ENCODE measurements around the gene JMY. TPM values are rescaled to one million over a fixed set of nuclear protein-coding genes. Genes with fewer than 3 reads are reported as not detected.

JMY gene
- polyA plus RNA-seq, 1 of the 3 experiments (the other 2 are of a cell fraction), result 1.7 TPM

DNA sequence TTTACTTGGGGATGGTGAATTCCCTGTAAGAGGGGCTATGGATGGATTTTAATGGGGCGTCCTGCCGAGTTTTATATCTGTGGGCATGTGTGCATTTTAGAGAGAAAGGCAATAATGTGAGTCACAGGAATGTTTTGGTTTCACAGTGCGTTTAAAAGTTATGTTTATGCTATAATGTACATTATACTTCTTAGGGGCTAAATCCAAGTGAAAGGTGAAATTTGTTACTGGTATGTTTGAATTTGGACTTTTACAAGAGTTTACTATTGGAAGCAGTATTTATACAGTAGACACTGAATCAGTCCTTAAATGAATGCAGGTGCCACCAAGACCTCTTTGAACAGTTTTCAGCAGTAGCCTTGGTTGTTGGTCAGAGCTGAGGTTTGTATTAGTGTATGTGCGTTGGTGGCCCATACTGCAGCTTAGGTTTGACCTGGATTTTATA, 5.6 kb downstream of the JMY start:
- H3K4me1 ChIP-seq (ENCODE audit: control insufficient read depth in 1 of 2, insufficient read depth in 2 of 2, low read depth in 1 of 2, low read length in 1 of 2), result peaks cover 2 to 7% of the 10 kb centered on the region in 2 experiments; a peak in 3 of 4 replicates
- no peaks in the 10 kb centered on the region for H3K9me2 ChIP-seq
- H3K79me2 ChIP-seq (ENCODE audit: insufficient read depth), result peaks cover 70% of the 10 kb centered on the region
- no peaks in the 10 kb centered on the region for H3F3A ChIP-seq (replicated peaks; ENCODE audit: insufficient read depth)
- H3K9ac ChIP-seq, result no peak overlapping the region
- 88% methylated on average over 4 of the region's 4 CpGs for WGBS (ENCODE audit: low lambda C conversion rate)
- TF ChIP-seq RCOR1 (IDR thresholded peaks at IDR 0.05; ENCODE audit: low read length), result no peak
- no peak for TF ChIP-seq MEF2A (IDR thresholded peaks at IDR 0.05; ENCODE audit: borderline replicate concordance, low read depth)
- TF ChIP-seq JUND (IDR thresholded peaks at IDR 0.05), result no peak
- TF ChIP-seq CHD2 (IDR thresholded peaks at IDR 0.05; ENCODE audit: low read length, partially characterized antibody), result no peak
- TF ChIP-seq GATA2 (CRISPR knock-in tag; IDR thresholded peaks at IDR 0.05), result no peak
- TF ChIP-seq, protein P1, sequence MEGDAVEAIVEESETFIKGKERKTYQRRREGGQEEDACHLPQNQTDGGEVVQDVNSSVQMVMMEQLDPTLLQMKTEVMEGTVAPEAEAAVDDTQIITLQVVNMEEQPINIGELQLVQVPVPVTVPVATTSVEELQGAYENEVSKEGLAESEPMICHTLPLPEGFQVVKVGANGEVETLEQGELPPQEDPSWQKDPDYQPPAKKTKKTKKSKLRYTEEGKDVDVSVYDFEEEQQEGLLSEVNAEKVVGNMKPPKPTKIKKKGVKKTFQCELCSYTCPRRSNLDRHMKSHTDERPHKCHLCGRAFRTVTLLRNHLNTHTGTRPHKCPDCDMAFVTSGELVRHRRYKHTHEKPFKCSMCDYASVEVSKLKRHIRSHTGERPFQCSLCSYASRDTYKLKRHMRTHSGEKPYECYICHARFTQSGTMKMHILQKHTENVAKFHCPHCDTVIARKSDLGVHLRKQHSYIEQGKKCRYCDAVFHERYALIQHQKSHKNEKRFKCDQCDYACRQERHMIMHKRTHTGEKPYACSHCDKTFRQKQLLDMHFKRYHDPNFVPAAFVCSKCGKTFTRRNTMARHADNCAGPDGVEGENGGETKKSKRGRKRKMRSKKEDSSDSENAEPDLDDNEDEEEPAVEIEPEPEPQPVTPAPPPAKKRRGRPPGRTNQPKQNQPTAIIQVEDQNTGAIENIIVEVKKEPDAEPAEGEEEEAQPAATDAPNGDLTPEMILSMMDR (IDR thresholded peaks at IDR 0.05), result no peak
- H3K27me3 ChIP-seq (ENCODE audit: insufficient read depth), result no peaks in the 10 kb centered on the region
- ChIA-PET POLR2A (no interaction called here), CTCF (interaction anchor here (3.1 kb wide), 1 partner anchor 217 kb away, joined by 12 read pairs; no protein-coding TSS in a partner anchor)
- H3K36me3 ChIP-seq (replicated peaks in 1 of 2; ENCODE audit: control insufficient read depth in 1 of 2, insufficient read depth in 2 of 2, low read length in 1 of 2), result no peaks in the 10 kb centered on the region
- H4K20me1 ChIP-seq (ENCODE audit: insufficient read depth), result peaks cover 31% of the 10 kb centered on the region; the same call in 1 of the 2 replicates
- H3K27ac ChIP-seq (ENCODE audit: low read depth in 2 of 2, low read length in 1 of 2), result no peak overlapping the region
- no peaks in the 10 kb centered on the region for H3K9me3 ChIP-seq
- no peak overlapping the region; the same call in 1 of the 2 replicates for H2AFZ ChIP-seq (ENCODE audit: low read depth)
- H3K4me3 ChIP-seq (ENCODE audit: low read depth in 2 of 2, low read length in 1 of 2), result no peak overlapping the region
- no peak for DNase-seq
- no peak overlapping the region for H3K4me2 ChIP-seq

- no peaks in the 10 kb centered on the region for H3K27me3 ChIP-seq (ENCODE audit: insufficient read depth)
- H3K36me3 ChIP-seq (replicated peaks in 1 of 2; ENCODE audit: control insufficient read depth in 1 of 2, insufficient read depth in 2 of 2, low read length in 1 of 2), result no peaks in the 10 kb centered on the region
- H3K4me1 ChIP-seq (ENCODE audit: control insufficient read depth in 1 of 2, insufficient read depth in 2 of 2, low read depth in 1 of 2, low read length in 1 of 2), result peaks cover 2 to 7% of the 10 kb centered on the region in 2 experiments; a peak in 3 of 4 replicates
- H3F3A ChIP-seq (replicated peaks; ENCODE audit: insufficient read depth), result no peaks in the 10 kb centered on the region
- no peak for TF ChIP-seq ELF1 (IDR thresholded peaks at IDR 0.05)
- TF ChIP-seq EP300 (IDR thresholded peaks at IDR 0.05; ENCODE audit: borderline replicate concordance in 1 of 2, low read depth in 1 of 2, low read length in 1 of 2), result no peak
- no peak for TF ChIP-seq EZH2phosphoT487 (IDR thresholded peaks at IDR 0.05; ENCODE audit: borderline replicate concordance, low read depth)
- no peak for TF ChIP-seq MEF2A (IDR thresholded peaks at IDR 0.05; ENCODE audit: borderline replicate concordance, low read depth)
- no peak for TF ChIP-seq MXI1 (IDR thresholded peaks at IDR 0.05; ENCODE audit: low read depth, low read length)
- TF ChIP-seq POLR2AphosphoS5 (IDR thresholded peaks at IDR 0.05; ENCODE audit: low read depth, low read length), result no peak
- no peak for TF ChIP-seq JUND (IDR thresholded peaks at IDR 0.05)
- peaks cover 64% of the 10 kb centered on the region for H3K79me2 ChIP-seq (ENCODE audit: insufficient read depth)
- H3K4me3 ChIP-seq (ENCODE audit: low read depth in 2 of 2, low read length in 1 of 2), result no peak overlapping the region
- WGBS (ENCODE audit: low lambda C conversion rate), result 85% methylated on average over 5 of the region's 5 CpGs
- H3K27ac ChIP-seq (ENCODE audit: low read depth in 2 of 2, low read length in 1 of 2), result no peak overlapping the region
- H4K20me1 ChIP-seq (ENCODE audit: insufficient read depth), result peaks cover 31% of the 10 kb centered on the region; the same call in 1 of the 2 replicates
- H3K9me2 ChIP-seq, result no peaks in the 10 kb centered on the region
- ChIA-PET POLR2A (no interaction called here), CTCF (interaction anchor here (1.9 to 3.1 kb wide), 2 partner anchors 109 to 218 kb away, joined by 6 to 12 read pairs; no protein-coding TSS in a partner anchor)
- DNase-seq, result no peak
- H3K9ac ChIP-seq, result no peak overlapping the region
- H2AFZ ChIP-seq (ENCODE audit: low read depth), result no peak overlapping the region
- H3K9me3 ChIP-seq, result no peaks in the 10 kb centered on the region
- no peak overlapping the region for H3K4me2 ChIP-seq
These were observed 6.5 kb downstream of the JMY start for GRCh38 chr5:79242242-79243039.
